ENCODE data around the gene ZNF655.

- no peak for TF ChIP-seq CTCF (IDR thresholded peaks at IDR 0.05; ENCODE audit: low read depth, low read length, poor library complexity, severe bottlenecking)
- TF ChIP-seq EZH2phosphoT487 (IDR thresholded peaks at IDR 0.05; ENCODE audit: borderline replicate concordance, low read length), result no peak
Measured at GRCh38 chr7:99625321-99625720, 66.9 kb downstream of the ZNF655 start.

Data from DOHH2 (cell line).